Dendritic cell treated with granulocyte-macrophage colony-stimulating factor and Interleukin-4, amounts not matched to agents 40 ng/mL and 50 ng/mL, for 4 days (primary cell): Measurements from ENCODE around the gene GGCX.
A peak's percentile ranks its signal among the peaks of the same experiment; 100 is the strongest.

Experiments used
- H3K27ac Mint-ChIP-seq: one replicate; pipeline ENCODE4 v1.8.0; 2022; ENCODE audit warnings: mild to moderate bottlenecking, mixed read lengths
- H3K27me3 Mint-ChIP-seq: one replicate; pipeline ENCODE4 v1.8.0; 2022; ENCODE audit warnings: mild to moderate bottlenecking, mixed read lengths
- H3K36me3 Mint-ChIP-seq: one replicate; pipeline ENCODE4 v1.8.0; 2022; ENCODE audit warnings: low read depth, mixed read lengths
- H3K4me1 Mint-ChIP-seq: one replicate; pipeline ENCODE4 v1.8.0; 2022; ENCODE audit warnings: low read depth, mixed read lengths
- H3K4me3 Mint-ChIP-seq: one replicate; pipeline ENCODE4 v1.8.0; 2022; ENCODE audit warnings: mild to moderate bottlenecking, moderate library complexity, mixed read lengths
- H3K9me3 Mint-ChIP-seq: one replicate; pipeline ENCODE4 v1.8.0; 2022; ENCODE audit warnings: mixed read lengths
- intact Hi-C: fragments of 100-400 bp; cut with micrococcal nuclease; formaldehyde crosslinking; loops from one replicate; pipeline ENCODE4 v1.15.0; 2022

The GGCX gene

GRCh38 chr2:85522090-85522647 is 39.1 kb downstream of the GGCX start:
- Mint-ChIP-seq H3K4me1 (peaks cover 56% of the 10 kb centered on the region), H3K9me3 (no peaks in the 10 kb centered on the region), H3K27me3 (no peaks in the 10 kb centered on the region), H3K4me3 (no peak overlapping the region), H3K36me3 (no peaks in the 10 kb centered on the region), H3K27ac (no peak overlapping the region)
- intact Hi-C loops = loop anchor here (5.0 kb wide), 1 partner anchor 75 kb away; no protein-coding TSS in a partner anchor

- intact Hi-C loops = loop anchor here (2.0 kb wide), 1 partner anchor 16 kb away; no protein-coding TSS in a partner anchor
- Mint-ChIP-seq H3K27ac (peak overlapping the region; percentile 84), H3K4me1 (peaks cover 60% of the 10 kb centered on the region), H3K27me3 (no peaks in the 10 kb centered on the region), H3K9me3 (no peaks in the 10 kb centered on the region), H3K36me3 (no peaks in the 10 kb centered on the region), H3K4me3 (peak overlapping the region; percentile 88)
Measured at GRCh38 chr2:85516653-85517389, 44.5 kb downstream of the GGCX start.

GRCh38 chr2:85514323-85514722 is 47.0 kb downstream of the GGCX start:
- Mint-ChIP-seq H3K27ac (peak overlapping the region; percentile 89), H3K36me3 (no peaks in the 10 kb centered on the region), H3K27me3 (no peaks in the 10 kb centered on the region), H3K9me3 (no peaks in the 10 kb centered on the region), H3K4me3 (no peak overlapping the region), H3K4me1 (peaks cover 82% of the 10 kb centered on the region)
- intact Hi-C loops = no loop called here

- Mint-ChIP-seq H3K4me3 (peak overlapping the region; percentile 30), H3K9me3 (no peaks in the 10 kb centered on the region), H3K36me3 (no peaks in the 10 kb centered on the region), H3K27ac (peak overlapping the region; percentile 88), H3K4me1 (peaks cover 76% of the 10 kb centered on the region), H3K27me3 (no peaks in the 10 kb centered on the region)
- intact Hi-C loops = loop anchor here (1.0 kb wide), 1 partner anchor 11 kb away; no protein-coding TSS in a partner anchor
Measured at GRCh38 chr2:85511008-85511811, 50.1 kb downstream of the GGCX start.

GRCh38 chr2:85506768-85507181 is 54.5 kb downstream of the GGCX start:
- intact Hi-C loops = no loop called here
- no peaks in the 10 kb centered on the region for H3K9me3 Mint-ChIP-seq
- peak overlapping the region; percentile 43 for H3K27ac Mint-ChIP-seq
- H3K4me3 Mint-ChIP-seq = no peak overlapping the region
- H3K27me3 Mint-ChIP-seq = no peaks in the 10 kb centered on the region
- peaks cover 86% of the 10 kb centered on the region for H3K4me1 Mint-ChIP-seq
- H3K36me3 Mint-ChIP-seq = no peaks in the 10 kb centered on the region

- H3K27me3 Mint-ChIP-seq = no peaks in the 10 kb centered on the region
- H3K27ac Mint-ChIP-seq = peak overlapping the region; percentile 86
- H3K4me3 Mint-ChIP-seq = no peak overlapping the region
- H3K9me3 Mint-ChIP-seq = no peaks in the 10 kb centered on the region
- no peaks in the 10 kb centered on the region for H3K36me3 Mint-ChIP-seq
- peaks cover 86% of the 10 kb centered on the region for H3K4me1 Mint-ChIP-seq
- intact Hi-C loops = no loop called here
Measured at GRCh38 chr2:85505551-85506238, 55.6 kb downstream of the GGCX start.

- H3K4me3 Mint-ChIP-seq = no peak overlapping the region
- intact Hi-C loops = loop anchor here (5.0 kb wide), 1 partner anchor 32 kb away; the partner anchor contains the start of gene MAT2A
Measured at GRCh38 chr2:85504778-85505261, 56.5 kb downstream of the GGCX start.

GRCh38 chr2:85503851-85504777 is 57.2 kb downstream of the GGCX start:
- H3K4me3 Mint-ChIP-seq = no peak overlapping the region
- peak overlapping the region; percentile 86 for H3K27ac Mint-ChIP-seq
- intact Hi-C loops = loop anchor here (5.0 kb wide), 1 partner anchor 33 kb away; the partner anchor contains the start of gene MAT2A
- H3K36me3 Mint-ChIP-seq = peaks cover under 1% of the 10 kb centered on the region
- H3K4me1 Mint-ChIP-seq = peaks cover 87% of the 10 kb centered on the region
- H3K27me3 Mint-ChIP-seq = no peaks in the 10 kb centered on the region
- no peaks in the 10 kb centered on the region for H3K9me3 Mint-ChIP-seq

More at GRCh38 chr2:85504778-85505261, 56.5 kb downstream of the GGCX start:
- no peaks in the 10 kb centered on the region for H3K36me3 Mint-ChIP-seq
- H3K27ac Mint-ChIP-seq = peak overlapping the region; percentile 86
- H3K4me1 Mint-ChIP-seq = peaks cover 89% of the 10 kb centered on the region
- no peaks in the 10 kb centered on the region for H3K27me3 Mint-ChIP-seq
- no peaks in the 10 kb centered on the region for H3K9me3 Mint-ChIP-seq

- peaks cover 5% of the 10 kb centered on the region for H3K36me3 Mint-ChIP-seq
- peak overlapping the region; percentile 86 for H3K27ac Mint-ChIP-seq
- H3K4me3 Mint-ChIP-seq = no peak overlapping the region
- intact Hi-C loops = loop anchor here (5.0 kb wide), 1 partner anchor 34 kb away; the partner anchor contains the start of gene MAT2A
- H3K4me1 Mint-ChIP-seq = peaks cover 93% of the 10 kb centered on the region
- no peaks in the 10 kb centered on the region for H3K9me3 Mint-ChIP-seq
- no peaks in the 10 kb centered on the region for H3K27me3 Mint-ChIP-seq
Measured at GRCh38 chr2:85503168-85503850, 58.0 kb downstream of the GGCX start.

- intact Hi-C loops = loop anchor here (5.0 kb wide), 1 partner anchor 35 kb away; the partner anchor contains the start of gene MAT2A
- H3K27ac Mint-ChIP-seq = peak overlapping the region; percentile 86
- H3K9me3 Mint-ChIP-seq = no peaks in the 10 kb centered on the region
- H3K27me3 Mint-ChIP-seq = no peaks in the 10 kb centered on the region
- peaks cover 5% of the 10 kb centered on the region for H3K36me3 Mint-ChIP-seq
- peaks cover 92% of the 10 kb centered on the region for H3K4me1 Mint-ChIP-seq
- no peak overlapping the region for H3K4me3 Mint-ChIP-seq
Measured at GRCh38 chr2:85502720-85503119, 58.6 kb downstream of the GGCX start.

- Mint-ChIP-seq H3K36me3 (peaks cover 5% of the 10 kb centered on the region), H3K4me3 (peak overlapping the region; percentile 33), H3K4me1 (peaks cover 94% of the 10 kb centered on the region), H3K27me3 (no peaks in the 10 kb centered on the region), H3K27ac (peak overlapping the region; percentile 98), H3K9me3 (no peaks in the 10 kb centered on the region)
- intact Hi-C loops = loop anchor here (2.0 to 5.0 kb wide), 2 partner anchors 16 to 36 kb away; partner anchors contain the start of gene MAT2A
Measured at GRCh38 chr2:85501248-85501647, 60.0 kb downstream of the GGCX start.
